ENCODE data around the gene APEX1.

Gene APEX1
- long read RNA-seq, transcript APEX1-205 (4 exons, 1,603 nt): minor isoform, 161 of 4,097 reads
- long read RNA-seq, transcript APEX1-201 (5 exons, 1,484 nt): major isoform, 2,919 of 4,097 reads
- long read RNA-seq, transcript APEX1-202 (5 exons, 1,387 nt): minor isoform, 268 of 4,097 reads
- long read RNA-seq, transcript APEX1-210 (5 exons, 1,437 nt): minor isoform, 428 of 4,097 reads
- long read RNA-seq, partial matches to known transcripts: 39 of 4,097 reads
- long read RNA-seq, other reads (novel, unspliced or antisense): 192 of 4,097 reads

DNA sequence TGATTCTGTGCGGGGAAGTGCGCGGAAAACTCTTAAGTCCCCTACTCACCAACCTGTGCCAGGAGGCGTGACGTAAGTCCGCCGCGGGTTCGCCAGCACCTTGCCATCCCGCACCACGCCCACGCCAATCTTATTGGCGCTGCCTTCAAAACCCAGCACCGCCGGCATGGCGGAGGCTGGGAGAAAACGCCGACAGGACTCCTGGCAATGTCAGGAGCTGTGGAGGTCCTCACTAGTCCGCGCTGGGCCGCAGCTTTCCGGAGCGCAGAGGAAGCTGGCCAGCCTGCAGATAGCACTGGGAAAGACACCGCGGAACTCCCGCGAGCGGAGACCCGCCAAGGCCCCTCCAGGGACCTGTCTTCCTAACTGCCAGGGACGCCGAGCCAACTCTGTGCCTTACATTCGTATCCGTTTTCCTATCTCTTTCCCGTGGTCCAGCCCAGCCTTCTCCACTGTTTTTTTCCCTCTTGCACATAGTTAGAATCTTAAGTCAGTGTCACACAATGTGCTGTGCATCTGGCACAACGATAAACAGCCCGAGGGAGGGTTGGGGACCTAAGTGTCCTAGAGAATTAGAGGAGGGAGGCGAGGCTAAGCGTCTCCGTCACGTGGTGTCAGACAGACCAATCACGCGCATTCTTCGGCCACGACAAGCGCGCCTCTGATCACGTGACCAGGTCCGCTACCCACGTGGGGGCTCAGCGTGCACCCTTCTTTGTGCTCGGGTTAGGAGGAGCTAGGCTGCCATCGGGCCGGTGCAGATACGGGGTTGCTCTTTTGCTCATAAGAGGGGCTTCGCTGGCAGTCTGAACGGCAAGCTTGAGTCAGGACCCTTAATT lies at the start of gene APEX1, which contains the start of gene OSGEP:
TSS of gene APEX1 (plus strand) at position 711 of the 839 bp plus-strand sequence. CDS start 420 bp downstream, outside the sequence.
TSS of gene OSGEP (minus strand) at position 297 of the 839 bp plus-strand sequence. CDS start at position 168, 129 bp downstream.
- Histone ChIP-seq H3K4me3 (replicated peaks; ENCODE audit: insufficient read depth, low read length) (peak within 1 kb of the TSS; percentile 81), H3K27me3 (ENCODE audit: insufficient read depth, poor library complexity, severe bottlenecking) (no peaks in the 10 kb centered on the region), H3K27ac (replicated peaks) (peak within 1 kb of the TSS; percentile 98)
- peak; percentile 99 to 100 for DNase-seq (ENCODE audit: low read depth in 1 of 2, low spot score in 1 of 2)
- no peak for TF ChIP-seq CTCF (IDR thresholded peaks at IDR 0.05; ENCODE audit: insufficient read depth, low read length)
- TF ChIP-seq REST (IDR thresholded peaks at IDR 0.05; ENCODE audit: insufficient replicate concordance, low read depth): peak; percentile 64
- peak; percentile 96 for TF ChIP-seq POLR2AphosphoS5 (IDR thresholded peaks at IDR 0.05; ENCODE audit: low read depth)

DNA sequence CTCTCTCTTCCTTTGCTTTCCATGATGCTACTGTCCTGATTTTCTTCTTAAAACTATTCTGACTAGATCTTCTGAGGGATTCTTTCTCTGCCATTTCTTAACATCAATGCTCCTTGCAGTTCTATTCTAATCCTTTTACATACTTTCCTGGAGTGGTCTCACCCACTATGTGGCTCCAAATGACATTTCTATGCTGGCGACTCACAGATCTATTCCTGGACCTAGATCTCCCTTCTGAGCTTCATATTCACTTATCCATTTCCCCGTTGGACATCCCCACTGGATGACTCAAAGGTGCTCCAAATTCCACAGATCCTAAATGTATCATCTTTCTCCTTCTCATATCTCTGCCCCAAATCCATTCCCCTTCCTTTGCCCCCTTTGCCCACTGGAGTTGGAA lies 45.8 kb upstream of the APEX1 start:
- Histone ChIP-seq H3K27me3 (ENCODE audit: insufficient read depth, poor library complexity, severe bottlenecking) (no peaks in the 10 kb centered on the region), H3K4me3 (replicated peaks; ENCODE audit: insufficient read depth, low read length) (no peak overlapping the region), H3K27ac (replicated peaks) (no peak overlapping the region)
- no peak for TF ChIP-seq CTCF (IDR thresholded peaks at IDR 0.05; ENCODE audit: insufficient read depth, low read length)
- no peak for TF ChIP-seq POLR2AphosphoS5 (IDR thresholded peaks at IDR 0.05; ENCODE audit: low read depth)
- TF ChIP-seq SPI1 (IDR thresholded peaks at IDR 0.05; ENCODE audit: borderline replicate concordance, low read depth): no peak
- no peak for TF ChIP-seq REST (IDR thresholded peaks at IDR 0.05; ENCODE audit: insufficient replicate concordance, low read depth)
- no peak for TF ChIP-seq GABPA (IDR thresholded peaks at IDR 0.05; ENCODE audit: low read depth)
- no peak for DNase-seq (ENCODE audit: low read depth in 1 of 2, low spot score in 1 of 2)

- TF ChIP-seq REST (IDR thresholded peaks at IDR 0.05; ENCODE audit: insufficient replicate concordance, low read depth): no peak
- no peak for TF ChIP-seq GABPA (IDR thresholded peaks at IDR 0.05; ENCODE audit: low read depth)
- no peak for TF ChIP-seq SPI1 (IDR thresholded peaks at IDR 0.05; ENCODE audit: borderline replicate concordance, low read depth)
- TF ChIP-seq CTCF (IDR thresholded peaks at IDR 0.05; ENCODE audit: insufficient read depth, low read length): no peak
- TF ChIP-seq POLR2AphosphoS5 (IDR thresholded peaks at IDR 0.05; ENCODE audit: low read depth): no peak
- Histone ChIP-seq H3K27me3 (ENCODE audit: insufficient read depth, poor library complexity, severe bottlenecking) (no peaks in the 10 kb centered on the region), H3K27ac (replicated peaks) (no peak overlapping the region), H3K4me3 (replicated peaks; ENCODE audit: insufficient read depth, low read length) (peak overlapping the region; percentile 91)
- no peak for DNase-seq (ENCODE audit: low read depth in 1 of 2, low spot score in 1 of 2)
These were observed 42.6 kb upstream of the APEX1 start for GRCh38 chr14:20412411-20412810.

Data from HL-60 (cell line).